Gastrocnemius medialis (tissue), 4 donors: Measurements from ENCODE around the gene DRAM2. TPM values are rescaled to one million over a fixed set of nuclear protein-coding genes. Genes with fewer than 3 reads are reported as not detected.

Experiments
- ATAC-seq, 2 donors: fragments of 150-250 bp; one replicate each; pipeline ENCODE4 v1.9.1; 2016
- DNase-seq, 2 donors: peaks; one replicate each; pipeline ENCODE4 v3.0.0-alpha.2; 2019
- H3K27ac ChIP-seq, 4 donors: fragments of 200-600 bp; sonication (generic); 1 replicate in 1 of 4; 2 replicates in 3 of 4; pipeline ENCODE4 v1.5.1; 2016 to 2018; ENCODE audit warnings: mild to moderate bottlenecking in 2 of 4, moderate library complexity in 1 of 4
- H3K27me3 ChIP-seq, 3 donors: fragments of 200-600 bp; sonication (generic) in 2 of 3; 1 replicate in 1 of 3; 2 replicates in 2 of 3; pipeline versions ENCODE4 v1.5.1 to v1.6.0; 2016 to 2019; ENCODE audit warnings: mild to moderate bottlenecking in 1 of 3, moderate library complexity in 1 of 3
- H3K36me3 ChIP-seq, 2 donors: fragments of 200-600 bp; sonication (generic) in 1 of 2; one replicate each; pipeline ENCODE4 v1.5.1; 2017 to 2018
- H3K4me1 ChIP-seq, 2 donors: fragments of 200-600 bp; sonication (generic) in 1 of 2; one replicate each; pipeline ENCODE4 v1.5.1; 2016 to 2017; ENCODE audit warnings: mild to moderate bottlenecking in 2 of 2
- H3K4me3 ChIP-seq, 4 donors: fragments of 200-600 bp; sonication (generic) in 3 of 4; 1 replicate in 1 of 4; 2 replicates in 3 of 4; pipeline ENCODE4 v1.5.1; 2016 to 2019; ENCODE audit warnings: mild to moderate bottlenecking in 2 of 4
- H3K9me3 ChIP-seq, 3 donors: fragments of 200-600 bp; sonication (generic) in 2 of 3; 1 replicate in 1 of 3; 2 replicates in 2 of 3; pipeline ENCODE4 v1.5.1; 2016 to 2019
- POLR2A ChIP-seq, 2 donors: fragments of 450-650 bp; IDR thresholded peaks; one replicate each; pipeline ENCODE4 v1.6.1; 2017; ENCODE audit warnings: antibody characterized with exemption in 2 of 2, mild to moderate bottlenecking in 2 of 2, moderate library complexity in 2 of 2
- in situ Hi-C, 4 donors: fragments of 200-750 bp; cut with MboI; loops; one replicate each; pipeline versions ENCODE4 v1.15.0 to v1.8.0; 2017; ENCODE audit warnings: low sequenced_read_pairs in 4 of 4
- intact Hi-C: fragments of 100-400 bp; cut with DNase I; formaldehyde crosslinking; loops from one replicate; pipeline ENCODE4 v1.15.1; 2023; ENCODE audit warnings: low total_unique reads
- total RNA-seq, 4 donors: library from RNA; depleted of rRNA; stranded (reverse); fragments of >200 nt; gene quantifications; one replicate each; pipeline versions ENCODE4 v1.1.0 to v1.2.3, GENCODE V29; 2016
- TF ChIP-seq, protein P1 (sequence below), 5 experiments: fragments of 450-650 bp in 3 of 5; fragments of 200-600 bp in 2 of 5; sonication (generic) in 2 of 5; IDR thresholded peaks in 4 of 5; conservative IDR thresholded peaks in 1 of 5; 1 replicate in 4 of 5; 2 replicates in 1 of 5; pipeline ENCODE4 v1.5.1; 2016 to 2019; ENCODE audit warnings: antibody characterized with exemption in 5 of 5, mild to moderate bottlenecking in 3 of 5, moderate library complexity in 3 of 5

DRAM2 gene
- total RNA-seq, 4 donors from 2014 or later: 28.9 to 47.1 (median 36.7) TPM

DNA sequence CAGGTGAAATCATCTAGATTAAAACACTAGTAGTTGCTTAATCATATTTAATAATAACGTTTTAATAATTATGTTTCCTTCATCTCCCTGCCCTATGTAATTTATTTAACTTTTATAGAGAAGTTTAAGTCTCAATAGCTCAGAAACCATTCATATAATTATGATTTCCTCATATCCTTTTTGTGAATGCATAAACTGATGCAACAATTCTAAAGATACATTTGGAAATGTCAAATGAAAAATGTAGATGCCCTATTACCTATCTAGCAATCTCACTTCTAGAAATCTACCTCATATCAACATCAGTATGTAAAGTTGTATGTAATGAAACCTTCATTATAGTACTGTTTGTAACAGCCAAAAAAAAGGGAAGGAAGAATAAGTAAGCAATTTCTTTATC, 10.5 kb downstream of the DRAM2 start:
- Histone ChIP-seq H3K9me3 (no peaks in the 10 kb centered on the region), H3K36me3 (peaks cover 0 to 42% of the 10 kb centered on the region in 2 donors), H3K27ac (no peak overlapping the region), H3K4me3 (no peak overlapping the region), H3K27me3 (no peaks in the 10 kb centered on the region), H3K4me1 (no peaks in the 10 kb centered on the region)
- intact Hi-C loops (no loop called here), in situ Hi-C loops (loop anchor here in 2 of 4 donors (25.0 kb wide), 1 partner anchor 633 kb away; the partner anchor contains the start of gene DDX20 (in 2 of the 2))
- no peak for TF ChIP-seq POLR2A (IDR thresholded peaks at IDR 0.05)
- TF ChIP-seq, protein P1, sequence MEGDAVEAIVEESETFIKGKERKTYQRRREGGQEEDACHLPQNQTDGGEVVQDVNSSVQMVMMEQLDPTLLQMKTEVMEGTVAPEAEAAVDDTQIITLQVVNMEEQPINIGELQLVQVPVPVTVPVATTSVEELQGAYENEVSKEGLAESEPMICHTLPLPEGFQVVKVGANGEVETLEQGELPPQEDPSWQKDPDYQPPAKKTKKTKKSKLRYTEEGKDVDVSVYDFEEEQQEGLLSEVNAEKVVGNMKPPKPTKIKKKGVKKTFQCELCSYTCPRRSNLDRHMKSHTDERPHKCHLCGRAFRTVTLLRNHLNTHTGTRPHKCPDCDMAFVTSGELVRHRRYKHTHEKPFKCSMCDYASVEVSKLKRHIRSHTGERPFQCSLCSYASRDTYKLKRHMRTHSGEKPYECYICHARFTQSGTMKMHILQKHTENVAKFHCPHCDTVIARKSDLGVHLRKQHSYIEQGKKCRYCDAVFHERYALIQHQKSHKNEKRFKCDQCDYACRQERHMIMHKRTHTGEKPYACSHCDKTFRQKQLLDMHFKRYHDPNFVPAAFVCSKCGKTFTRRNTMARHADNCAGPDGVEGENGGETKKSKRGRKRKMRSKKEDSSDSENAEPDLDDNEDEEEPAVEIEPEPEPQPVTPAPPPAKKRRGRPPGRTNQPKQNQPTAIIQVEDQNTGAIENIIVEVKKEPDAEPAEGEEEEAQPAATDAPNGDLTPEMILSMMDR (IDR thresholded peaks at IDR 0.05 in 4 of 5, conservative IDR thresholded peaks at IDR 0.05 in 1 of 5): no peak
- ATAC-seq (no peak), DNase-seq (no peak)

DNA sequence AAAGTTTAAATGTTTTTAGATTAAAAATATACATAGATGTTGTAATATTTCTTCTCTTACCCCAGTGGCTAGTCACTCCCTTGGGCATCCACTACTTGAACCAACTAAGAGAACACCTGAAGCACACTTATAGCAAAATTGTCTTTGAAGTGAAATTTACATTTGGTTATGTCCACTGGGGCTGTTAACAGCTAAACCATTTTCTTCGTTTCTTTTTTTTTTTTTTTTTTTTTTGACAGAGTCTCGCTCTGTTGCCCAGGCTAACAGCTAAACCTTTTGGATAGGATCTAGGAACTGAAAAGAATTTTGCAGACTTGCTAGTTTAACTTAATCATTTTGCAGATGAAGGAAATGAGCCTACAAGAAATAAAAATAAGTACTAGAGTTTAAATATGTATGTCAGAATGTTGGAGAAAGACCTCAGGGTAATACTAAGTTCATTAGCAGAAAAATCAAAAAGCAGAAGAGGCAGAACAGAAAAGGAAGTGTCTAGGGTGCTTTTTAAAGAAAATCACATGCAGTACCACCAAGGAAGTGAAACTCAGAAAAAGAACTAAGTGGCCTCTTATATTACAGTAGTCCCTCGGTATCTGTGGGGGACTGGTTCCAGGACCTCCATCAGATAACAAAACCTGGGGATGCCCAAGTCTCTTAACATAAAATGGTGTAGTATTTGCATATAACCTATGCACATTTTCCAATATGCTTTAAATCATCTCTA, 11.8 kb downstream of the DRAM2 start:
- Histone ChIP-seq H3K27ac (no peak overlapping the region), H3K4me3 (no peak overlapping the region), H3K36me3 (peaks cover 0 to 50% of the 10 kb centered on the region in 2 donors), H3K4me1 (no peaks in the 10 kb centered on the region), H3K27me3 (no peaks in the 10 kb centered on the region), H3K9me3 (no peaks in the 10 kb centered on the region)
- no peak for TF ChIP-seq POLR2A (IDR thresholded peaks at IDR 0.05)
- TF ChIP-seq, protein P1 (IDR thresholded peaks at IDR 0.05 in 4 of 5, conservative IDR thresholded peaks at IDR 0.05 in 1 of 5): no peak
- ATAC-seq (no peak), DNase-seq (no peak)
- in situ Hi-C loops: loop anchor here in 2 of 4 donors (25.0 kb wide), 1 partner anchor 634 kb away; the partner anchor contains the start of gene DDX20 (in 2 of the 2)
- intact Hi-C loops: no loop called here

DNA sequence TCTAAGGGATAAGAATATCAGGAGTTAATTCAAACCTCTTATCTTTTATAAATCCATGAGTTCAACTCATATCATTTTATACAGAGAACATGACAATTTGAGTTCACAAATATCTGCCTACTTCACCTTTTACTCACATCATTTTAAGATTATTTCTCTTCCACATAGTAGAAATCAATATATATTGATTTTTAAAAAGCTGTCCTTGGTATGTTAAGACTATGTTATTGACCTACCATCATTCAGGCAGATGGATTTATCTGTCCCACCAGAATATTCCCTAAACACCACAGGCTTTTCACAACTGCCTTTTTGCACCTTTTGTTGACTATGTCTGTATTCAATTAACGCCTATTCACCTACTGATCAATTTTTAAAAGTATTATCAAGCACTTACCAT, 13.5 kb downstream of the DRAM2 start:
- DNase-seq (no peak), ATAC-seq (no peak)
- Histone ChIP-seq H3K4me1 (no peaks in the 10 kb centered on the region), H3K27me3 (no peaks in the 10 kb centered on the region), H3K36me3 (peaks cover 0 to 50% of the 10 kb centered on the region in 2 donors), H3K9me3 (no peaks in the 10 kb centered on the region), H3K27ac (no peak overlapping the region), H3K4me3 (no peak overlapping the region)
- in situ Hi-C loops: loop anchor here in 2 of 4 donors (25.0 kb wide), 1 partner anchor 636 kb away; the partner anchor contains the start of gene DDX20 (in 2 of the 2)
- TF ChIP-seq, protein P1 (IDR thresholded peaks at IDR 0.05 in 4 of 5, conservative IDR thresholded peaks at IDR 0.05 in 1 of 5): no peak
- TF ChIP-seq POLR2A (IDR thresholded peaks at IDR 0.05): no peak
- intact Hi-C loops: no loop called here

DNA sequence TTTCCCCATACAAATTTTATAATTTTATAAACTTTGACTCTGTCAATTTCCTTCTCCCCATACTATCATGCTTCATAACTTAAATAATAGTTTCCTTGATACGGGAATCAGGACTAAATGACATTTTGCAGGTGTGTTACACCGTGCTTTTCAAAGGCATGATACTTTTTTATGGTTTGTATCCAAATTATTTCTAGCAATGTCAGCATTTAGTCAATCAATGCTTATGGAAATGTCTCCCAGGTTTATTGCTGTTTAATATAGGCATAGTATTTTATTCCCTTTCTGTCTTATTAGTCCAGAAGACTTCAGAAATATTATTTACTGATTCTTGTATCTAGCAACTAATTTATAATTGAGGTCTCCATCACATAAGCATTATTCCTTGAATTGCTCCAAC, 23.4 kb downstream of the DRAM2 start:
- no peaks in the 10 kb centered on the region for H3K27me3 ChIP-seq
- no peaks in the 10 kb centered on the region for H3K4me1 ChIP-seq
- DNase-seq: no peak
- intact Hi-C loops: no loop called here
- H3K9me3 ChIP-seq: no peaks in the 10 kb centered on the region
- ATAC-seq: no peak
- H3K4me3 ChIP-seq: no peak overlapping the region
- peaks cover 0 to 43% of the 10 kb centered on the region in 2 donors for H3K36me3 ChIP-seq
- TF ChIP-seq, protein P1 (IDR thresholded peaks at IDR 0.05 in 4 of 5, conservative IDR thresholded peaks at IDR 0.05 in 1 of 5): no peak
- TF ChIP-seq POLR2A (IDR thresholded peaks at IDR 0.05): no peak
- in situ Hi-C loops: no loop called here
- no peak overlapping the region for H3K27ac ChIP-seq
